ENCODE data around the gene PPP1R1A.
A peak's percentile ranks its signal among the peaks of the same experiment; 100 is the strongest.

PPP1R1A gene

GRCh38 chr12:54603173-54603814 lies 14.8 kb upstream of the PPP1R1A start:
- peak; percentile 69 for DNase-seq

GRCh38 chr12:54602661-54603060 lies 14.2 kb upstream of the PPP1R1A start:
- no peak for DNase-seq

GRCh38 chr12:54601841-54602240 lies 13.4 kb upstream of the PPP1R1A start:
- peak; percentile 13 for DNase-seq

GRCh38 chr12:54598970-54599369 lies 10.5 kb upstream of the PPP1R1A start:
- no peak for DNase-seq

GRCh38 chr12:54596526-54596946 lies 8.1 kb upstream of the PPP1R1A start:
- peak; percentile 50 for DNase-seq

GRCh38 chr12:54595471-54595870 lies 7.0 kb upstream of the PPP1R1A start:
- DNase-seq: no peak

GRCh38 chr12:54593725-54594124 lies 5.3 kb upstream of the PPP1R1A start:
- DNase-seq: no peak

GRCh38 chr12:54593135-54593534 lies 4.7 kb upstream of the PPP1R1A start:
- DNase-seq: no peak

GRCh38 chr12:54592316-54592715 lies 3.9 kb upstream of the PPP1R1A start:
- no peak for DNase-seq

GRCh38 chr12:54590978-54591591 lies 2.6 kb upstream of the PPP1R1A start:
- peak; percentile 9 for DNase-seq

GRCh38 chr12:54589964-54590363 lies 1.5 kb upstream of the PPP1R1A start:
- DNase-seq: no peak

- DNase-seq: no peak
These were observed 420 bp upstream of the PPP1R1A start for GRCh38 chr12:54588890-54589267.

GRCh38 chr12:54587315-54587873 lies 1.1 kb downstream of the PPP1R1A start:
- DNase-seq: no peak

- DNase-seq: no peak
These were observed 1.8 kb downstream of the PPP1R1A start for GRCh38 chr12:54586620-54587019.

GRCh38 chr12:54585243-54585642 lies 3.2 kb downstream of the PPP1R1A start:
- no peak for DNase-seq

GRCh38 chr12:54584128-54584527 lies 4.3 kb downstream of the PPP1R1A start:
- no peak for DNase-seq

GRCh38 chr12:54583726-54584125 lies 4.7 kb downstream of the PPP1R1A start:
- DNase-seq: no peak

GRCh38 chr12:54581412-54581811 lies 7.0 kb downstream of the PPP1R1A start:
- no peak for DNase-seq

GRCh38 chr12:54579696-54580333 lies 8.6 kb downstream of the PPP1R1A start:
- DNase-seq: peak; percentile 62

GRCh38 chr12:54579258-54579657 lies 9.2 kb downstream of the PPP1R1A start:
- no peak for DNase-seq

- DNase-seq: no peak
These were observed 9.7 kb downstream of the PPP1R1A start for GRCh38 chr12:54578778-54579177.

GRCh38 chr12:54572881-54573280 lies 15.6 kb downstream of the PPP1R1A start:
- no peak for DNase-seq

- DNase-seq: no peak
These were observed 17.0 kb downstream of the PPP1R1A start for GRCh38 chr12:54571193-54572188.
